GM18858 (cell line): ENCODE results near the gene DPEP1.
"Not testable (repeated sequence)": the region's sequence is repeated elsewhere in the genome, so short reads cannot be mapped to it uniquely, and the experiment has no call there.

Experiments
- ATAC-seq: cut with Tn5 transposase; IDR thresholded peaks from one replicate; pipeline ENCODE4 v1.9.1; 2021; ENCODE audit not compliant: unreplicated experiment

Gene DPEP1

GRCh38 chr16:89645122-89645521, 31.7 kb downstream of the DPEP1 start:
- no peak for ATAC-seq

GRCh38 chr16:89646270-89646669, 32.8 kb downstream of the DPEP1 start:
- ATAC-seq, result no peak

- ATAC-seq, result no peak
These were observed 33.5 kb downstream of the DPEP1 start for GRCh38 chr16:89646906-89647305.

GRCh38 chr16:89651584-89651983, 38.1 kb downstream of the DPEP1 start:
- ATAC-seq, result no peak

GRCh38 chr16:89653656-89654295, 40.3 kb downstream of the DPEP1 start:
- ATAC-seq, result no peak

GRCh38 chr16:89655062-89655643, 41.7 kb downstream of the DPEP1 start:
- no peak for ATAC-seq

- ATAC-seq, result no peak
These were observed 43.1 kb downstream of the DPEP1 start for GRCh38 chr16:89656435-89657121.

GRCh38 chr16:89657442-89658220, 44.2 kb downstream of the DPEP1 start, which contains the start of the genes CHMP1A and SPATA33:
Gene CHMP1A, minus strand, starts transcription at chr16:89657708. Its CDS starts 120 bp downstream, at chr16:89657588.
Gene SPATA33, plus strand, starts transcription at chr16:89657836. Its CDS starts 76 bp downstream, at chr16:89657912.
- peak; percentile 80 for ATAC-seq

- ATAC-seq, result no peak
These were observed 44.9 kb downstream of the DPEP1 start for GRCh38 chr16:89658221-89658879.

- ATAC-seq, result no peak
These were observed 46.7 kb downstream of the DPEP1 start for GRCh38 chr16:89660146-89660545.

- no peak for ATAC-seq
These were observed 47.8 kb downstream of the DPEP1 start for GRCh38 chr16:89661215-89661614.

- not testable (repeated sequence) for ATAC-seq
These were observed 50.8 kb downstream of the DPEP1 start for GRCh38 chr16:89664238-89664637.

GRCh38 chr16:89667000-89667399, 53.6 kb downstream of the DPEP1 start:
- ATAC-seq, result not testable (repeated sequence)

GRCh38 chr16:89667633-89668032, 54.2 kb downstream of the DPEP1 start:
- no peak for ATAC-seq

GRCh38 chr16:89668790-89669158, 55.3 kb downstream of the DPEP1 start:
- no peak for ATAC-seq

- ATAC-seq, result no peak
These were observed 56.3 kb downstream of the DPEP1 start for GRCh38 chr16:89669755-89670154.

GRCh38 chr16:89670496-89671431, 57.3 kb downstream of the DPEP1 start:
- no peak for ATAC-seq

- not testable (repeated sequence) for ATAC-seq
These were observed 58.1 kb downstream of the DPEP1 start for GRCh38 chr16:89671565-89671964.

GRCh38 chr16:89672177-89672941, 58.9 kb downstream of the DPEP1 start:
- ATAC-seq, result no peak
